HG03520 (cell line): ENCODE measurements around the gene EFEMP2.
A peak's percentile ranks its signal among the peaks of the same experiment; 100 is the strongest.
"Not testable (repeated sequence)": the region's sequence is repeated elsewhere in the genome, so short reads cannot be mapped to it uniquely, and the experiment has no call there.

ENCODE experiments used
- ATAC-seq: cut with Tn5 transposase; IDR thresholded peaks from one replicate; pipeline ENCODE4 v1.9.1; 2021; ENCODE audit warnings: mild to moderate bottlenecking, moderate library complexity; ENCODE audit not compliant: unreplicated experiment

EFEMP2 gene

DNA sequence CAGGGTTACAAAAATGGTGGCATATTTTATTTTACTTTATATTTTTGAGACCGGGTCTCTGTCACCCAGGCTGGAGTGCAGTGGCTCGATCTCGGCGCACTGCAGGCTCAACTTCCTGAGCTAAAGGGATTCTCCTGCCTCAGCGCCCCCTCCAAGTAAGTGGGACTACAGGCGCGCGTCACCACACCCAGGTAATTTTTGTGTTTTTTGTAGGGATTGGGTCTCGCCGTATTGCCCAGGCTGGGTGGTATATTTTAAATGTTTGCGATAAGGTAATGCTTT lies 28.2 kb upstream of the EFEMP2 start:
- ATAC-seq: no peak

DNA sequence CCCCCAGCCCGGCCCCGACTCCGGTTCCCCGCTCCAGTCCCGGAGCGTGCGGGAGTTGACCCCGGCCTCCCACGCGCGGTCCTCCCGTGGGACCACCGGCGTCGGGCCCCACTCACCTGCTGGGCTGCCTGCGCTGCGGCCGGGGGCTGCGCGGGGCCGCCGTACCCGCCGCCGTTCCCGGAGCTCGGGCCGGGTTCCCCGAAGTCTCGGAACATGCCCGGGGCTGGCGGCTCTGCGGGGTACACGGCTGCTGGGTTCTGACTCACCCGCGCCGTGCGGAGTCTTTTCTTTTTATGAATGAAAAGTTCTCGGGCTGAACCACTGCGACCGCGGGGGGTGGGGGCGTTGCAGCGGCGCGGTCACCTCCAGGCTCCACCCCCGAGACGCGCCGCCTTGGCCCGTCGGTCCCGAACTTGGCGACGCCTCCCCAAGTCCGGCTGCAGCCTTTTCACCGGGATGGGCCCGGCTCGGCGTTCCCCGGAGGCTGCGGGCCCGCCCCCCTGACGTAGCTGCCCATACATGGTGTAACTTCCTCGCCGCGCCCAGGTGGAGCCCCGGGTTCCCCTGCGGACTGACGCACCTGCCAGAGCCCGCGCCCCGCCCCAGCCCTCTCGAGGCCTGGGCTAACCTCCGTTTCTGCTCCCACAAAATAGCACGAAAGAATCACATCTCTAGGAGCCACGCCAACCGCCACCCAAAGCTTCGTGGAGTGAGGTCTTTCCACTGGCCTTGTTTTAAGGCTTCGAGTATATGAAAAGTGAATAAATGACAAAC lies 27.7 kb upstream of the EFEMP2 start, which contains the start of gene FOSL1:
FOSL1 (minus strand) TSS at position 264 of the 774 bp plus-strand sequence; CDS start at position 215, 49 bp downstream.
- ATAC-seq: peak; percentile 60

DNA sequence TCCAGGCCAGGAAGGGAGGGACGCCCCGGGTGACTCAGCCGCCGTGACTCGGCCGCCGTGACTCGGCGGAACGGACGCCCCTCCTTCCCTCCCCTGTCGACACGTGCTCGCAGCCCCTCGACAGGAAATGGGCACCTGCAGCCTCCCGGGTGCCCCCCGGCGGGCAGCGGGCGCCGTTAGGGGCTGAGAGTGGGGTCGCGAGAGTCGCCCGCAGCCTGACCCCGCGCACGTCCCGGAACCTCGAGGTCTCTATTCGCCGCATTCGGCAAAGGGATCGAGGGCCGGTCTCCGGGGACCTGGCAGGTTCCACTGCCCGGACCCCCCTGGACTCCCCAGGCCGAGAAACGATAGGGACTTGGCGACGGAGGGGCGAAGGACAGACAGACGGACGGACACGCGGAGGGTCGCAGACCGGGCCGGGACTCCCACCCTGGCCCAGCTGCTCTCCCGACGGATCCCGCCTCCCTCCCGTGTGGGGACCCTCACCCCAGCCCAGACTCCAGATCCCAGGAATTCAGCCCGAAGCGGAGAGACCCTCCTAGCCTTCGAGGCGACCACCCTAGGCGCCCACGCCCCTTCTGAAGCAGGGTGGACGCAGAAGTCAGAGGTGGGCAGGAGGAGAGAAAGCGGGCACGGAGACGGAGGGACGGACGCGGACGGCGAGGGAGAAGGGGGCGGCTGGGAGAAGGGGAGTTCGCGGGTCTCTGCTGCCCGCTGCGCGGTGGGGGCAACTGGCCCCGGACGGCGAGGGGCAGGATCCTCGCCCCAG lies 26.9 kb upstream of the EFEMP2 start:
- no peak for ATAC-seq

DNA sequence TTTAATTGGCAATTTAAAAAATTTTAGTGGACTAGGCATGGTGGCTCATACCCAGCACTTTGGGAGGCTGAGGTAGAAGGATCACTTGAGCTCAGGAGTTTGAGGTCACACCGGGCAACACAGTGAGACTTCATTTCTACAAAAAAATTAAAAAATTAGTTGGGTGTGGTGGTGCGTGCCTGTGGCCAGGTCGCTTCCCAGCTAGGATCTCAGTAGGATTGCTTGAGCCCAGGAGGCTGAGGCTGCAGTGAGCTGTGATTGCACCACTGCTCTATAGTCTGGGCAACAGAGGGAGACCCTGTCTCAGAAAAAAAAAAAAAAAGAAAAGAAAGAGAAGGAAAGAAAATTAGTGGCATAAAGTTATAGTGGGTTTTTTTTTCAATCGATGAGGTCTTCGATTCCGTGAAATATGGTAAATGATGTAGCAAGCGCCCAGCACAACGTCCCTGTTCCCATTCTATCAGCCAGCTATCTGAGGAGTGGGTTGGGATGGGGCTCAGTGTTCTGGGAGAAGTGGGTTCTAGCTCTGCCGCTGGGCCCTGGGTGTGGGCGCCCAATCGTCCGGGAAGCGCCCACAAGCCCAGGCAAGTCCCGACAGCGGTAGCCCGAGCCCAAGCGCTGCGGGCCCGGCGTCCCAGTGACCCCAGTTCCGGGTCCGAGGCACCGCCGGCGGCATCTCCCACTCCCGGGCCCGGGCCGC lies 26.2 kb upstream of the EFEMP2 start:
- ATAC-seq: no peak

DNA sequence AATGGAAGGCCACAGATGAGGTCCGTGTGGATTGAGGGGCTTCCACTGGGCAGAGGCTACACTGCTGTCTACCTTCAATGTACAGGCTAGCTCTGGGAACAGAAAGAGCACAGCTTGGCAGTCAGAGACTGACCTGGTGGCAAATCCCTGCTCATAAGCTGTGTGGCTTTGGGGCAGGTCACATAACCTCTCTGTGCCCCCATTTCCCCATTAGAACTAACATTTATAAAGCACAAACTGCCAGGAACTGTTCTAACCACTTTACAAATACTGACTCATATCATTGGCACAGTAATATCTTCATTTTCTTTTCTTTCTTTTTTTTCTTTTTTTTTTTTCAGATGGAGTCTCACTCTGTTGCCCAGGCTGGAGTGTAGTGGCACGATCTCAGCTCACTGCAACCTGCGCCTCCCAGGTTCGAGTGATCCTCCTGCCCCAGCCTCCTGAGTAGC lies 24.4 kb upstream of the EFEMP2 start:
- no peak for ATAC-seq

DNA sequence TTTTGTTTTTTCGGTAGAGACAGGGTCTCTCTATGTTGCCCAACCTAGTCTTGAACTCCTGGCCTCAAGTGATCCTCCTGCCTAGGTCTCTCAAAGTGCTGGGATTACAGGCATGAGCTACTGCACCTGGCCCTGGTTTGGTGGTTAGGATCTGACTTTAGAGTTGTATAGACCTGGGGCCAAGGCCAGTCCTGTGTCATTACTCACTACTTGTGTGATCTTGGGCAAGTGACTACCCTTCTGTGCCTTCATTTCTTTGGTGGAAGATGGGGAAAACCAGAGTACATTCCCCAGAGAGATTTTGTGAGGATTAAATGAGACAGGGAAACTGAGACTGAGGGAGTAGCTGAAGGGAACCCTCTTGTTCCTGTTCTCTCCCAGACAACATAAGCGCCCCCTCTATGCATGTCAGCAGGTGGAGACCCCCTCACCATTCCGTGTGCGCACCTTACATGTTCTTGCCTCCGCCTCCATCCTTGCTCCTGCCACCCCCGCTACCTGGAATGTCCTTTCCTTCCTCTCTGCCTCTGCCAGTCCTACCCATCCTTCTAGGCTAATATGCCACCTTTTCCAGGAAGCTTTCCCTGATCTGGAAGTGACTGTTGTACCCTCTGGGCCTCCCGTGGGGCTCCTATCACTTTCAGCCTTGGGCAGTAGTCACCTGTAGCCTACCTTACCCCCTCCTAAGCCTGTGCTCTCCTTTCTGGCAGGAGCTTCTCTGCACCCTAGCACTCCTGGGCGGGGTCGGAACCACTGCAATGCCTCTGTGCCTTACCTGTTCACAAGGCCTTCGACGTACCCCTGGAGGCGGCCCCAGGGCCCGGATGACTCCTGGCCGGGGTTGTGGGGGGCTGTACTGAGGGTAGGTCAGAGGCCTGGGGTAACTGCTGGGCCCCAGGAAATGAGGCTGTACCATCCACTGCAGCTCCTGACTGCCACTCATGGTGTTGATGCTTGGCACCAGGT lies 23.7 kb upstream of the EFEMP2 start:
- ATAC-seq: no peak

DNA sequence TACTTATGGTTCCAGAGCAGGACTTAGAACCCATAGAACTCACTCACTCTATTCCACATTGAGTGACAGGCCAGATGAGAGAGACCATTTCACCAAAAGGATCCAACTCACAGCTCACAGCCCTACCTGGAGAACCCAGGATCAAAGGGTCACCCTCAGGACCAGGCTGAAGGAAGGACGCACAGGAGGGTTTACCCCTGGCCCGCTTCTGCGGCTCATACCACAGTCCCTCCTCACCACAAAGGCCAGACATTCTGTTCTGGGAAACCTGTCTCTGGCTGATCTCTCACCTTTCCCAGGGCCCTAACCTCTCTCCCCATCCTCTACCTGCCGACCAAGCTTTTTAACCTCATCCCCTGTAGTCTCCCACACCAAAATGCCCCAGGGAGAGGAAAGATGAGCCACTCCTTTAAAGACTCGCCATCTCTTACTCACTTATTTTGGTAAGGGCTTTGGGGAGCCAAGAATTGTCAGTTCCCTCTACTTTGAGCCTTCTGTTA lies 22.9 kb upstream of the EFEMP2 start:
- no peak for ATAC-seq

DNA sequence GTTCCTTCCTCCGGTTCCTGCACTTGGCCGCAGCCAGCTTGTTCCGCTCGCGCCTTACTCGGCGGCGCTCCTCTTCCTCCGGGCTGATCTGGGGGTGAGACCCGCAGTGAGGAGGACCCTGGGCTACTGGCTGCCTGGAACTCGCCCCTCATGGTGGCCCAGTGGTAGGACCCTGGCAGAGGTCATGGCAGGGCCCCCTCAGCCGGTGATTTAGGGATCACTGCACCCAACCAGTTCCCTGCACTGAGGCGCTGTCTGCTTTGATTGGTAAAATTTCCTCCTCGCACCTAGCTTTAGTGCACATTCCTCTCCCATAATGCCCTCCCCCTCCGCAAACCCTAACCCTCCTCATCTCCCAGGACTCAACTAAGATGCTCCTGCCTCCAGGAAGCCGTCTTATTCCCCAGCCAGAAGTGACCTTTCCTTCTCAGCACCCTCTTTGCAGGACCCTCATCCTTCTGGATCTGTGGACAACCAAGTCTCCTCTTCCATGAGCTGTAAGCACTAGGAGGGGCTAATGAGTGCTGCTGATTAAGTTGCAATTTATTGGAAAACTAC lies 21.5 kb upstream of the EFEMP2 start:
- no peak for ATAC-seq

DNA sequence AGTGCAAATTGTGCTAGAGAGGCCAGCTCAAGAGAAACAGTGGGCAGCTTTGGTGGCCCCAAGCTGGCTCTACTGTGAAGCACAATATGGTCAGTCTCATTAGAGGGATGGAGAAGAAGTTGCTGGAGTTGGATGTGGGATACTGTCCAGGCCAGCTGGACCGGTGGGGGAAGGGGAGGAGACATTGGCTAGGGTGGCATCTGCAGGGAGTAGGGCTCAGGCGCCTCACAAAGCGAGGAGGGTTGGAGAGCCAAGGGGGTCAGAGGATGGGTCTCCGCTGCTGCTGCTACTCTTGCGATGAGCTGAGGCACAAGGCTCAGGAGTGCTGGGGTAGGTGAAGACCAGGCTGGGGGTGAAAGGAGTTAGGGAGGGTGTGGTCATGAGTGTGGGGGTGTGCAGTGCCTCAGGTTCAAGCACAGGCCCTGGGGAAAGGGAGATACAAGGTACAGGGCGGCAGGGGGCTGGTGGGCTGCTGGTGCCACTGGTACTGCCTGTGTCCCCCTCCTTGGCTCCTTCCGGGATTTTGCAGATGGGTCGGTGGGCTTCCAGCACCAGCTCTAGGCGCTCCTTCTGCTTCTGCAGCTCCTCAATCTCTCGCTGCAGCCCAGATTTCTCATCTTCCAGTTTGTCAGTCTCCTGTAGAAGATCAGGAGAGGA lies 20.2 kb upstream of the EFEMP2 start:
- no peak for ATAC-seq

DNA sequence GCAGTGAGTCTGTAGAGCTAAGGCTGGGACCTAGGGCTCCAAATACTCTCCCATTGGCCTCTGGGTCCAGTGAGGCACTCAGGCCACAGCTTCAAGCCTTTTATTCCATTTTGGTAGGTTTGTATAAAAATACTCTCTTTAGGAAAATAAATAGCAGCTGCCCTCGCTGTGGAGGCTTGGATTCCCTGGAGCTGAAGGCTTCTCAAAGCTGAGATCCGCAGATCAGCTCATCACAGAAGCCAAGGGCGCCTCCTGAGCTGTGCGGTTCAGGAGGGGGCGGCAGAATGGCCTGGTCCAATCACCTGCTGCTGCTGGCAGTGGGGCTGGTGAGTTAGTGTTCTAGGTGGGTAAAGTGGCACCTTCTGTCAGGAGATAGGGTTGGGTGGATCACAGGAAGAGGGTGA lies 19.5 kb upstream of the EFEMP2 start:
- not testable (repeated sequence) for ATAC-seq

DNA sequence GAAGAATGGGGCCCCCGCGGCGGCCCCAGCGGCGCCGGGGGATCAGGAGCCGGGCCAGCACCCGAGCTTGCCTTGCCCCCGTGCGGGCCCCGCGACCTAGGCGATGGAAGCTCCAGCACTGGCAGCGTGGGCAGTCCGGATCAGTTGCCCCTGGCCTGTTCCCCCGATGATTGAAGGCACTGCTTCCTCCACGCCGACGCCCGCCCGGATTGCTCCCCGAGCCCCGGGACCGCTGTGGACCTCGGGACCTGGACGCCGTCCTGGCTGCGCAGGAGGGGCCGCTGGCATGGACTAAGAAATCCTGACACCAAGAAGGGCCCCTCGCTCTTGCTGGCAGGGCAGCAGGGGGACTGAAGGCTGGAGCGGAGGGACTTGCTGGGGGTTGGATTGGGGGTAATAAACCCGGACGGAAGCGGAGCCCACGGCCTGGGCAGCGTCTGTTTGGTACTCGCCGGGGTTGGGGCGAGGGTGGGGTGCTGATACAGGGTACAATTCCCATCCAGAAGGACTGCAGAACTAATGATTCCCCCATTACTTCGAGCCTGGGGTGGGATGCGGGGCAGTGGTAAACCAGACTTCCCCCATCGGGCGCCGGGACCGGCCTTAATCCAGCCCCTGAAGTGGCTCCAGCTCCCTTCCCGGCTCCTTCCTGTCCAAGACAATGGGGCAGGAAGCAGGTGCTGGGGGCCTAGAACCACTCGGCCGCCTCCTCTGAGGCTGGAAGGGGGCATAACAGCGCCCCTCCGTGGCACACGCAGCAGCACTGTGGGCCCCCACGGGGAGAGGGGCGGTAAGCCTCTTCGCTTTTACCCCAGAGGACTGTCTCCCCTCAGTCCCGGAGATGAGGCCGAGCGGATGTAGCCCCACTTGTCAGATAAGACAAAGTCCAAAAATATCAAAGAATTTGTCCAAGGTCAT lies 18.9 kb upstream of the EFEMP2 start:
- no peak for ATAC-seq

DNA sequence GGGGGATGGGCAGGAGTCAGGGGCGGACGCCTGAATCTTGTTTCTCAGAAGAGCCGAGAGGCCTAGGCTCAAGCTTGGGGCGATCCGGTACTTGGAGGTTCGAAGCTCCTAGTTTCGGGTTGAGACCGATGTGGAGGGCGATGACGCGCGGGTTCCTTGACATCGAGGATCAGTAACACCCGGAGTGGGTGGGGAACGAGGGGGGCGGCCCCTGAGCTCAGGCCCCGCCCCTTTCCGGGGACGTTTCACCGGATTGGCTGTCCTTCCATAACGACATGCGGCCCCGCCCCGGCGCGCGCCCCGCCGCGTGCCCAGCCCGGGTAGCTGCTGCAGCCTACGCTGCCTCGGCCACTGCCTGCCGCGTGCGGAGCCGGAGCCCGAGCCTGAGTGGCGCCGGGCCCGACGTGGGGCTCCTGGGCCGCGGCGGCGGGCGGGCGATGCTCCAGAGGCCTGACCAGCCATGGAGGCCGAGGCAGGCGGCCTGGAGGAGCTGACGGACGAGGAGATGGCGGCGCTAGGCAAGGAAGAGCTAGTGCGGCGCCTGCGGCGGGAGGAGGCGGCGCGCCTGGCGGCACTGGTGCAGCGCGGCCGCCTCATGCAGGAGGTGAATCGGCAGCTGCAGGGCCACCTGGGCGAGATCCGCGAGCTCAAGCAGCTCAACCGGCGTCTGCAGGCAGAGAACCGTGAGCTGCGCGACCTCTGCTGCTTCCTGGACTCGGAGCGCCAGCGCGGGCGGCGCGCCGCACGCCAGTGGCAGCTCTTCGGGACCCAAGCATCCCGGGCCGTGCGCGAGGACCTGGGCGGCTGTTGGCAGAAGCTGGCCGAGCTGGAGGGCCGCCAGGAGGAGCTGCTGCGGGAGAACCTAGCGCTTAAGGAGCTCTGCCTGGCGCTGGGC lies 18.0 kb upstream of the EFEMP2 start, which contains the start of gene CCDC85B:
CCDC85B (plus strand) TSS at position 350 of the 895 bp plus-strand sequence; CDS start at position 461, 111 bp downstream.
- ATAC-seq: peak; percentile 38

DNA sequence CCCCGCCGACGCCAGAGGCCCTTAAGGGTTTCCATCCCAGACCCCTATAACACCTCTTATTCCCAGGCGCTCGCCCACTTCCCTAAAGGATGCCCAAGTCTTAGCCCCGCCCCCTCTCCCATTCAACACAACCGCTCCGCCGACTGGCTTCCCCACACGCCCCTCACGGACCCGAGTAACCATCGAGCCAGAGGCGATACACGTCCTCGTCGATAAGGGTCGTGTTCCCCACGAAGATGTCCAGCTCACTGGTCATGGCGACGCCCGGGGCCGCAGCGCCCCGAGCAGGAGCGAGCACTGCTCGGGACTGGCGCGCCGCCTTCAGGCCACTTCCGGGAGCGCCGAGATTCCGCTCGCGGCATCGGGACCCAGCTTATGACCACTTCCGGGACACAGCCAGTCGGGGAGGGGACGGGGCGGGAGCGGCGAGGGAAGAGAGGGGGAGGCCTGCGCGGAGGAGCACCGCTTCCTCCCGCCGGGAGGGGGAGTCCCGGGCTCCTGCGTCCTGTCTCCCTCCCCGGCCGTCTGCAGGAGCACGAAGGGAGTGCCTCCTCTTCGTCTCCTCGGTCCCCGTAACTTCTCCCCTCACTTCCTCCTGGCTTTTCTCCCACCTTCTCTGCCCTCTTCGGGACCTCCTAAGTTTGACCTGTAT lies 15.7 kb upstream of the EFEMP2 start, which contains the start of gene FIBP:
FIBP (minus strand) TSS at position 309 of the 652 bp plus-strand sequence; CDS start at position 256, 53 bp downstream.
- peak; percentile 42 for ATAC-seq

DNA sequence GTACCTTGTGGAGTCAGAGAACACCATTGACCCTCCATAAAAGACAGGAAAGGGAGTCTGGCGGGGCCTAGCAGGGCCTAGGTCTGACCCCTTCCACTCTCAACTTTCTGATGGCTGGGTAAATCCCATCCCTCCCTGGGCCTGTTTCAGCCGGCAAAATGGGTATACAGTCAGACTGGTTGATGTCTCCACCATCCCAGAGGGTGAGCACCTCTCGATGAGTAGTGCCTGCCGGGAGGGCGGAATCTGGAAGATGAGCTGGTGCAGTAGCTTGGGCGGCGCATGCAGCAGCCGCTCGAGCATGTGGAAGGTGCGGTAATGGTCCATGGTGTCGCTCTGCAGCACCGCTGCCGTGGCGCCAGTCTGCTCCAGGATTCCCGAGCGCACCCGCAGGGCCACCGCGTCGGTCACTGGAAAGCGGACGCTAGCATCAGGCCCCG lies 15.1 kb upstream of the EFEMP2 start:
- peak; percentile 2 for ATAC-seq

DNA sequence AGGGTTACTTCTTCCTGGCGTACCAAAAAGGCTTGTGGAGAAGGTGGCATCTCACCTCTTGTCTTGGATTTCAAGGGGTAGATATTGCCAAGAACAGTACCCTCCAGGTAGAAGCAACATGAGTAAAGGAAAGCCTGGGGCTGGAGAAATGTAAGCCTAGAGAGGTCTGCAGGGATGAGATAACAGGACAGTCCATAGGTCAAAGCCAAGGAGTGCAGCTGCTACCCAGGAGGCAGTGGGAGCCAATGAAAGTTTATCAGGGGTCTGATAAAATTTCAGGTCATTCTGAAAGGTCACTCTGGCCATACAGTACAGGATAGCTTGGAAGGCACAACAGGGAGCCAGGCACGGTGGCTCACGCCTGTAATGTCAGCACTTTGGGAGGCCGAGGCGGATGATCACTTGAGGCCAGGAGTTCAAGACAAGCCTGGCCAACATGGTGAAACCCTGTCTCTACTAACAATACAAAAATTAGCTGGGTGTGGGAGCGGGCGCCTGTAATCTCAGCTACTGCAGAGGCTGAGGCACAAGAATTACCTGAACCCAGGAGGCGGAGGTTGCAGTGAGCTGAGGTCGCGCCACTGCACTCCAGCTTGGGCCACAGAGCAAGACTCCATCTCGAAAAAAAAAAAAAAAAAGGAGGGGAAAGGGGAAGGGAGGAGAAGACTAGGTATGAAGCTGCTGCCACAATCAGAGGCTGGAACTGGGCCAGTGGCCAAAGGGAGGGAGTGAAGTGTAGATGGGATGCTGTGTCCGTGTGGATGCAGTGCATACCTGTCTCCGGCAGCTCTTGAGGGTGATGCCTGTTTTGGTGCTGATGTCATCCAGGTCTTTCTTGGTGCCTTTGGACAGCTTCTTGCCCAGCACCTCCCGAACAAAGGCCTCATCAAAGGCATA lies 14.5 kb upstream of the EFEMP2 start:
- no peak for ATAC-seq
